ENCODE results near the gene KLHL25.

The KLHL25 gene

GRCh38 chr15:85748176-85748575 is 46.5 kb downstream of the KLHL25 start:
- no peak for DNase-seq (ENCODE audit: low read depth in 2 of 2)

- no peak for DNase-seq (ENCODE audit: low read depth in 2 of 2)
Measured at GRCh38 chr15:85746641-85747040, 48.1 kb downstream of the KLHL25 start.

GRCh38 chr15:85745525-85746150 is 49.1 kb downstream of the KLHL25 start:
- no peak for DNase-seq (ENCODE audit: low read depth in 2 of 2)

GRCh38 chr15:85745023-85745422 is 49.7 kb downstream of the KLHL25 start:
- no peak for DNase-seq (ENCODE audit: low read depth in 2 of 2)

- DNase-seq (ENCODE audit: low read depth in 2 of 2): no peak
Measured at GRCh38 chr15:85744579-85744978, 50.1 kb downstream of the KLHL25 start.

GRCh38 chr15:85743392-85744055 is 51.2 kb downstream of the KLHL25 start:
- no peak for DNase-seq (ENCODE audit: low read depth in 2 of 2)

GRCh38 chr15:85742186-85742821 is 52.4 kb downstream of the KLHL25 start:
- no peak for DNase-seq (ENCODE audit: low read depth in 2 of 2)

GRCh38 chr15:85741662-85742061 is 53.1 kb downstream of the KLHL25 start:
- DNase-seq (ENCODE audit: low read depth in 2 of 2): no peak

GRCh38 chr15:85741021-85741421 is 53.7 kb downstream of the KLHL25 start:
- no peak for DNase-seq (ENCODE audit: low read depth in 2 of 2)

- no peak for DNase-seq (ENCODE audit: low read depth in 2 of 2)
Measured at GRCh38 chr15:85737061-85737460, 57.7 kb downstream of the KLHL25 start.

- DNase-seq (ENCODE audit: low read depth in 2 of 2): no peak
Measured at GRCh38 chr15:85733416-85733815, 61.3 kb downstream of the KLHL25 start.

GRCh38 chr15:85730001-85730820 is 64.5 kb downstream of the KLHL25 start:
- peak in 1 of 2 donors; percentile 49 for DNase-seq (ENCODE audit: low read depth in 2 of 2)

- no peak for DNase-seq (ENCODE audit: low read depth in 2 of 2)
Measured at GRCh38 chr15:85727068-85727467, 67.7 kb downstream of the KLHL25 start.

GRCh38 chr15:85726454-85726853 is 68.3 kb downstream of the KLHL25 start:
- no peak for DNase-seq (ENCODE audit: low read depth in 2 of 2)

- no peak for DNase-seq (ENCODE audit: low read depth in 2 of 2)
Measured at GRCh38 chr15:85725564-85725963, 69.2 kb downstream of the KLHL25 start.

- no peak for DNase-seq (ENCODE audit: low read depth in 2 of 2)
Measured at GRCh38 chr15:85725019-85725418, 69.7 kb downstream of the KLHL25 start.

GRCh38 chr15:85723960-85724945 is 70.5 kb downstream of the KLHL25 start:
- no peak for DNase-seq (ENCODE audit: low read depth in 2 of 2)

GRCh38 chr15:85722374-85723152 is 72.2 kb downstream of the KLHL25 start:
- no peak for DNase-seq (ENCODE audit: low read depth in 2 of 2)

- no peak for DNase-seq (ENCODE audit: low read depth in 2 of 2)
Measured at GRCh38 chr15:85718981-85719380, 75.7 kb downstream of the KLHL25 start.

- DNase-seq (ENCODE audit: low read depth in 2 of 2): no peak
Measured at GRCh38 chr15:85718271-85718971, 76.3 kb downstream of the KLHL25 start.
